WTC11 (cell line): ENCODE measurements around the gene CEBPG.

Experiments
- CREM ChIP-seq: sonication (generic); formaldehyde crosslinking; IDR thresholded peaks from 2 replicates; pipeline ENCODE4 v1.8.1; 2022; ENCODE audit warnings: mild to moderate bottlenecking, missing genetic modification reagents, moderate library complexity
- ESRRA ChIP-seq: sonication (generic); formaldehyde crosslinking; IDR thresholded peaks from 2 replicates; pipeline ENCODE4 v1.8.1; 2022; ENCODE audit warnings: mild to moderate bottlenecking, missing genetic modification reagents, borderline replicate concordance
- ETV6 ChIP-seq: sonication (generic); formaldehyde crosslinking; IDR thresholded peaks from 2 replicates; pipeline ENCODE4 v1.8.1; 2022; ENCODE audit warnings: mild to moderate bottlenecking, missing genetic modification reagents
- KAT7 ChIP-seq: sonication (generic); formaldehyde crosslinking; IDR thresholded peaks from 2 replicates; pipeline ENCODE4 v1.8.1; 2023; ENCODE audit warnings: missing genetic modification reagents, mild to moderate bottlenecking, borderline replicate concordance
- TEAD4 ChIP-seq: sonication (generic); formaldehyde crosslinking; IDR thresholded peaks from 2 replicates; pipeline ENCODE4 v1.8.0; 2022; ENCODE audit warnings: mild to moderate bottlenecking, missing genetic modification reagents
- ZNF396 ChIP-seq: fragments of 250-450 bp; sonication (Bioruptor Pico); IDR thresholded peaks from 2 replicates; pipeline ENCODE4 v1.8.0; 2021; ENCODE audit warnings: mild to moderate bottlenecking, moderate library complexity, borderline replicate concordance
- TF ChIP-seq, protein P1 (sequence below): sonication (generic); formaldehyde crosslinking; IDR thresholded peaks from 2 replicates; pipeline ENCODE4 v1.8.1; 2023; ENCODE audit warnings: mild to moderate bottlenecking, missing genetic modification reagents
- TF ChIP-seq, protein P2 (sequence below): fragments of 200-600 bp; IDR thresholded peaks from 2 replicates; pipeline ENCODE4 v1.8.0; 2022; ENCODE audit warnings: antibody characterized with exemption
- TF ChIP-seq, protein P3 (sequence below): fragments of 250-450 bp; sonication (Bioruptor Pico); IDR thresholded peaks from 2 replicates; pipeline ENCODE4 v2.1.2; 2022; ENCODE audit warnings: mild to moderate bottlenecking, moderate library complexity
- TF ChIP-seq, protein P4 (sequence below): sonication (generic); formaldehyde crosslinking; IDR thresholded peaks from 2 replicates; pipeline ENCODE4 v1.8.1; 2023; ENCODE audit warnings: mild to moderate bottlenecking, missing genetic modification reagents, moderate library complexity
- TF ChIP-seq, protein P5 (sequence below): sonication (generic); formaldehyde crosslinking; IDR thresholded peaks from 2 replicates; pipeline ENCODE4 v1.8.1; 2022; ENCODE audit warnings: low read depth, mild to moderate bottlenecking, moderate library complexity, missing genetic modification reagents, borderline replicate concordance

DNA sequence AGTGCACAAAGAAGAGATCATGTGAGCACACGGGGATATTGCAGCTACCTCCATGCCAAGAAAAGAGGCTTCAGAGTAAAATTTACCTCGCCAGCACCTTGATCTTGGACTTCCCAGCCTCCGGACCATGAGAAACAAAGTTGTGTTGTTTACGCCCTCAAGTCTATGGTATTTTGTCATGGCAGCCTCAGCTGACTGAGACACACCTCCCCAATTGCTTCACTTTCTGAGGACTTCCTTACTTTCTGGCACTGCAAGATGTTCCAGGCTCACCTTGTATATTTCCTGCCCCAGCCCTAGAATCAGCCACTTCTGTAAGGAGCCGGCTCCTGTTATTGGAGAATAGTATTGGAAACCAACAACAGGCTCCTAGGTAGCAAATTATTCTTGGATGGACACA is 6.6 kb upstream of the CEBPG start:
- TF ChIP-seq, protein P1, sequence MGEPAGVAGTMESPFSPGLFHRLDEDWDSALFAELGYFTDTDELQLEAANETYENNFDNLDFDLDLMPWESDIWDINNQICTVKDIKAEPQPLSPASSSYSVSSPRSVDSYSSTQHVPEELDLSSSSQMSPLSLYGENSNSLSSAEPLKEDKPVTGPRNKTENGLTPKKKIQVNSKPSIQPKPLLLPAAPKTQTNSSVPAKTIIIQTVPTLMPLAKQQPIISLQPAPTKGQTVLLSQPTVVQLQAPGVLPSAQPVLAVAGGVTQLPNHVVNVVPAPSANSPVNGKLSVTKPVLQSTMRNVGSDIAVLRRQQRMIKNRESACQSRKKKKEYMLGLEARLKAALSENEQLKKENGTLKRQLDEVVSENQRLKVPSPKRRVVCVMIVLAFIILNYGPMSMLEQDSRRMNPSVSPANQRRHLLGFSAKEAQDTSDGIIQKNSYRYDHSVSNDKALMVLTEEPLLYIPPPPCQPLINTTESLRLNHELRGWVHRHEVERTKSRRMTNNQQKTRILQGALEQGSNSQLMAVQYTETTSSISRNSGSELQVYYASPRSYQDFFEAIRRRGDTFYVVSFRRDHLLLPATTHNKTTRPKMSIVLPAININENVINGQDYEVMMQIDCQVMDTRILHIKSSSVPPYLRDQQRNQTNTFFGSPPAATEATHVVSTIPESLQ (CRISPR knock-in tag): no peak
- TF ChIP-seq, protein P2, sequence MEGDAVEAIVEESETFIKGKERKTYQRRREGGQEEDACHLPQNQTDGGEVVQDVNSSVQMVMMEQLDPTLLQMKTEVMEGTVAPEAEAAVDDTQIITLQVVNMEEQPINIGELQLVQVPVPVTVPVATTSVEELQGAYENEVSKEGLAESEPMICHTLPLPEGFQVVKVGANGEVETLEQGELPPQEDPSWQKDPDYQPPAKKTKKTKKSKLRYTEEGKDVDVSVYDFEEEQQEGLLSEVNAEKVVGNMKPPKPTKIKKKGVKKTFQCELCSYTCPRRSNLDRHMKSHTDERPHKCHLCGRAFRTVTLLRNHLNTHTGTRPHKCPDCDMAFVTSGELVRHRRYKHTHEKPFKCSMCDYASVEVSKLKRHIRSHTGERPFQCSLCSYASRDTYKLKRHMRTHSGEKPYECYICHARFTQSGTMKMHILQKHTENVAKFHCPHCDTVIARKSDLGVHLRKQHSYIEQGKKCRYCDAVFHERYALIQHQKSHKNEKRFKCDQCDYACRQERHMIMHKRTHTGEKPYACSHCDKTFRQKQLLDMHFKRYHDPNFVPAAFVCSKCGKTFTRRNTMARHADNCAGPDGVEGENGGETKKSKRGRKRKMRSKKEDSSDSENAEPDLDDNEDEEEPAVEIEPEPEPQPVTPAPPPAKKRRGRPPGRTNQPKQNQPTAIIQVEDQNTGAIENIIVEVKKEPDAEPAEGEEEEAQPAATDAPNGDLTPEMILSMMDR: no peak
- TF ChIP-seq, protein P3, sequence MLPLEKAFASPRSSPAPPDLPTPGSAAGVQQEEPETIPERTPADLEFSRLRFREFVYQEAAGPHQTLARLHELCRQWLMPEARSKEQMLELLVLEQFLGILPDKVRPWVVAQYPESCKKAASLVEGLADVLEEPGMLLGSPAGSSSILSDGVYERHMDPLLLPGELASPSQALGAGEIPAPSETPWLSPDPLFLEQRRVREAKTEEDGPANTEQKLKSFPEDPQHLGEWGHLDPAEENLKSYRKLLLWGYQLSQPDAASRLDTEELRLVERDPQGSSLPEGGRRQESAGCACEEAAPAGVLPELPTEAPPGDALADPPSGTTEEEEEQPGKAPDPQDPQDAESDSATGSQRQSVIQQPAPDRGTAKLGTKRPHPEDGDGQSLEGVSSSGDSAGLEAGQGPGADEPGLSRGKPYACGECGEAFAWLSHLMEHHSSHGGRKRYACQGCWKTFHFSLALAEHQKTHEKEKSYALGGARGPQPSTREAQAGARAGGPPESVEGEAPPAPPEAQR (CRISPR knock-in tag): no peak
- TF ChIP-seq ESRRA (CRISPR knock-in tag) (no peak), ETV6 (CRISPR knock-in tag) (no peak), KAT7 (CRISPR knock-in tag) (no peak), CREM (CRISPR knock-in tag) (no peak), TEAD4 (no peak), ZNF396 (CRISPR knock-in tag) (no peak)
- TF ChIP-seq, protein P4, sequence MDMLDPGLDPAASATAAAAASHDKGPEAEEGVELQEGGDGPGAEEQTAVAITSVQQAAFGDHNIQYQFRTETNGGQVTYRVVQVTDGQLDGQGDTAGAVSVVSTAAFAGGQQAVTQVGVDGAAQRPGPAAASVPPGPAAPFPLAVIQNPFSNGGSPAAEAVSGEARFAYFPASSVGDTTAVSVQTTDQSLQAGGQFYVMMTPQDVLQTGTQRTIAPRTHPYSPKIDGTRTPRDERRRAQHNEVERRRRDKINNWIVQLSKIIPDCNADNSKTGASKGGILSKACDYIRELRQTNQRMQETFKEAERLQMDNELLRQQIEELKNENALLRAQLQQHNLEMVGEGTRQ (CRISPR knock-in tag): no peak
- TF ChIP-seq, protein P5, sequence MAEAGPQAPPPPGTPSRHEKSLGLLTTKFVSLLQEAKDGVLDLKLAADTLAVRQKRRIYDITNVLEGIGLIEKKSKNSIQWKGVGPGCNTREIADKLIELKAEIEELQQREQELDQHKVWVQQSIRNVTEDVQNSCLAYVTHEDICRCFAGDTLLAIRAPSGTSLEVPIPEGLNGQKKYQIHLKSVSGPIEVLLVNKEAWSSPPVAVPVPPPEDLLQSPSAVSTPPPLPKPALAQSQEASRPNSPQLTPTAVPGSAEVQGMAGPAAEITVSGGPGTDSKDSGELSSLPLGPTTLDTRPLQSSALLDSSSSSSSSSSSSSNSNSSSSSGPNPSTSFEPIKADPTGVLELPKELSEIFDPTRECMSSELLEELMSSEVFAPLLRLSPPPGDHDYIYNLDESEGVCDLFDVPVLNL (CRISPR knock-in tag): no peak
